Duodenal mucosa (tissue), 2 donors: ENCODE results near the gene TSPAN11.

ENCODE experiments used
- H3K27ac ChIP-seq: one replicate; pipeline ENCODE4 v1.7.0; 2013; ENCODE audit warnings: low read depth, low read length
- H3K27me3 ChIP-seq, 2 donors: one replicate each; pipeline ENCODE4 v1.7.0; 2013; ENCODE audit warnings: low read length in 2 of 2, control low read depth in 1 of 2; ENCODE audit not compliant: insufficient read depth in 2 of 2, control insufficient read depth in 1 of 2
- H3K36me3 ChIP-seq, 2 donors: one replicate each; pipeline ENCODE4 v1.7.0; 2013; ENCODE audit warnings: low read length in 2 of 2, control low read depth in 1 of 2; ENCODE audit not compliant: insufficient read depth in 2 of 2, control insufficient read depth in 1 of 2
- H3K4me1 ChIP-seq, 2 donors: one replicate each; pipeline ENCODE4 v1.7.0; 2013; ENCODE audit warnings: low read length in 2 of 2, control low read depth in 1 of 2; ENCODE audit not compliant: insufficient read depth in 2 of 2, control insufficient read depth in 1 of 2
- H3K4me3 ChIP-seq, 2 donors: one replicate each; pipeline ENCODE4 v1.7.0; 2013; ENCODE audit warnings: low read length in 2 of 2, low read depth in 1 of 2
- H3K9ac ChIP-seq, 2 donors: one replicate each; pipeline ENCODE4 v1.7.0; 2013; ENCODE audit warnings: low read length in 2 of 2, low read depth in 1 of 2
- H3K9me3 ChIP-seq, 2 donors: one replicate each; pipeline ENCODE4 v1.7.0; 2013; ENCODE audit warnings: low read length in 2 of 2, control low read depth in 1 of 2; ENCODE audit not compliant: control insufficient read depth in 1 of 2

TSPAN11 gene

DNA sequence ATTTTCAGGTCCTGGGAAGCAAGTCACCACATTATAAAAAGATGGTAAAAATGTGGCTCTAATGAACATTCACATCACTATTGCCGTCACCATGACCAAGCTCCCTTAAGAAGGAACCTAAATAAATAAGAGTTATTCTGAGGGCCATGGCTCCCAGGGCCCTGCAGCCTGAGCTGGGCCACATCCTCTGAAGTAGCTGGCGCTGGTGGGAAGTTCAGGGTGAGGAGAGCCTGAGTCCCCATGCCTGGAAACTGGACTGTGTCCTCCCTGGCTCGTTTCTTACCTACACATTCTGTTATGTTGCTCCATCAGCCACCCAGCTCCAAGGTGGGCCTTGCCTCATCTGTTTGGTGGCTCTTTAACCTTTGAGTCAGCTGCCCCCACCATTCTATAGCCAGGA, 42.5 kb downstream of the TSPAN11 start:
- peaks cover 0 to 6% of the 10 kb centered on the region in 2 donors for H3K4me1 ChIP-seq
- no peak overlapping the region for H3K4me3 ChIP-seq
- no peaks in the 10 kb centered on the region for H3K27me3 ChIP-seq
- H3K36me3 ChIP-seq = no peaks in the 10 kb centered on the region
- no peak overlapping the region for H3K9ac ChIP-seq
- H3K27ac ChIP-seq = no peak overlapping the region
- no peaks in the 10 kb centered on the region for H3K9me3 ChIP-seq

- Histone ChIP-seq H3K36me3 (no peaks in the 10 kb centered on the region), H3K9me3 (no peaks in the 10 kb centered on the region), H3K27ac (no peak overlapping the region), H3K4me3 (no peak overlapping the region), H3K9ac (no peak overlapping the region), H3K4me1 (peaks cover 0 to 6% of the 10 kb centered on the region in 2 donors), H3K27me3 (peaks cover 0 to 4% of the 10 kb centered on the region in 2 donors)
Measured at GRCh38 chr12:30969606-30970395, 43.3 kb downstream of the TSPAN11 start.

DNA sequence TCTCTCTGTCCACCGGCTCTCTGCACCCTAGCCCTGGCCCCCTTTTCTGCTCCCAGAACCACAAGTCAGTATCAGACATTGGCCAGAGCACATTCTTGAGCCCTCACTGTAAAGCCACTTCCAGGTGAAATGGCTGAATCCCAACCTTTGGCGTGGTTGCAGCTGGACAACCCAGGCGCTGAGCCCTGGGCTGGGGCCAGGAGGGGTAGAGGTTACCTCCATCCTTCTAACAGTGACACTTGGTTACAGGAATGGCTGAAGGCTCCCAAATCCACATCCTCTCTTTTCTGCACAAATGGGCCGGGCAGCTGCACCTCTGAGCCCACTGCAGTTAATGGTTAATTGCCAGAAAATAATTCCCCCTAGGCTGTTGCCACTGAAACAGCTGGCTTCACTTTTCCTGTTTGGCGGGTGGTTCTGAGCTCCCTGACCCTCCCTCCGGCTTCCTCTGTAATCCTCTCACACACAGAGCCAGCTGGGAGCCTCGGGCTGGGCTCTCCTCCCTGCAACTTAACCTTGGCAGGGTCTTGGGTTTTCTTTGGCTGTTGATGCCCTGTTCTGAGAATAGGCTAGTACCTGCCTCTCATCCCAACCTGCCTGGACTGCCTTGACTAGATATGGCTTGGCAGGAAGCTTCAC, 44.1 kb downstream of the TSPAN11 start:
- no peak overlapping the region for H3K9ac ChIP-seq
- H3K9me3 ChIP-seq = no peaks in the 10 kb centered on the region
- peaks cover 0 to 6% of the 10 kb centered on the region in 2 donors for H3K4me1 ChIP-seq
- peaks cover 0 to 5% of the 10 kb centered on the region in 2 donors for H3K27me3 ChIP-seq
- H3K4me3 ChIP-seq = no peak overlapping the region
- H3K36me3 ChIP-seq = no peaks in the 10 kb centered on the region
- H3K27ac ChIP-seq = no peak overlapping the region

DNA sequence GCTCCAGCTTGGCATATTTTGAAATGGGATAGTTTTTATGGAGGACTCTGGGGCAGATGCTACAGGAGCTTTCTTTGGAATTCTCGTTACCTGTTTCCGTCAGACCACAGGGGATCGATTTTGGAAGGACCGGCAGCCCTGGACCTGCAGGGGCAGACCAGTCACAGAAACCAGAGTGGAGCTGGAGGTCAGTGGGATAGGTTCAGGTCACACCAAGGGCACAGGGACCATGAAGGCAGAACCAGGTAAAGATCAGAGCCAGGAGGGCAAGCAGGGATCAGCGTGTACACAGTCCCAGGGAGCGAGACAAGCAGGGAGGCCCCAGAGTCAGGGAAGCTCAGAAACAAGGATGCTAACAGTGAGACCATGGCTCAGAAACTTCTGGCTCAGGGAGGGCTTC, 45.5 kb downstream of the TSPAN11 start:
- no peak overlapping the region for H3K9ac ChIP-seq
- H3K4me1 ChIP-seq = peaks cover 0 to 6% of the 10 kb centered on the region in 2 donors
- no peak overlapping the region for H3K27ac ChIP-seq
- H3K4me3 ChIP-seq = no peak overlapping the region
- H3K27me3 ChIP-seq = peaks cover 0 to 5% of the 10 kb centered on the region in 2 donors
- no peaks in the 10 kb centered on the region for H3K36me3 ChIP-seq
- no peaks in the 10 kb centered on the region for H3K9me3 ChIP-seq

DNA sequence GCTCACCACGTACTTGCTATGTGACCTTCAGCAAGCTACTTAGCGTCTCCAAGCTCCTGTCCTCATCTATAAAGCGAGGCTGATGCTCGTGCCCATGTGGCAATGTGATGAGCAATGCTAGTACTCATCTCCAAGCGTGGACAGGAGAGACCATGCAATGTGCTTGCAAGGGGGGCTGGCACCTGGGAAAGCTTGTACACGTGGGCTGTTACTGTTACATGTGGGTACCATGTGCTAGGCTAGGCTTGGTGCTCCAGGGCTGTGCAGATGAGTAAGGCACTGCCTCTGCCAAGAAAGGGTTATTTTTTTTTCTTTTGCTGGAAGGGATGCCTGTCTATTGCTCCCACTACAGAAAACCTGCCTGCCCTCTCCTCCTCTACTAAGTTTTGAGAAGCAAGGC, 46.6 kb downstream of the TSPAN11 start:
- H3K4me3 ChIP-seq = no peak overlapping the region
- H3K9me3 ChIP-seq = no peaks in the 10 kb centered on the region
- H3K4me1 ChIP-seq = peaks cover 0 to 6% of the 10 kb centered on the region in 2 donors
- H3K27me3 ChIP-seq = peaks cover 0 to 5% of the 10 kb centered on the region in 2 donors
- H3K27ac ChIP-seq = no peak overlapping the region
- no peaks in the 10 kb centered on the region for H3K36me3 ChIP-seq
- H3K9ac ChIP-seq = no peak overlapping the region

- Histone ChIP-seq H3K9ac (no peak overlapping the region), H3K4me3 (no peak overlapping the region), H3K27me3 (peaks cover 0 to 5% of the 10 kb centered on the region in 2 donors), H3K9me3 (no peaks in the 10 kb centered on the region), H3K27ac (no peak overlapping the region), H3K4me1 (peaks cover 0 to 6% of the 10 kb centered on the region in 2 donors), H3K36me3 (no peaks in the 10 kb centered on the region)
Measured at GRCh38 chr12:30973830-30974229, 47.3 kb downstream of the TSPAN11 start.

DNA sequence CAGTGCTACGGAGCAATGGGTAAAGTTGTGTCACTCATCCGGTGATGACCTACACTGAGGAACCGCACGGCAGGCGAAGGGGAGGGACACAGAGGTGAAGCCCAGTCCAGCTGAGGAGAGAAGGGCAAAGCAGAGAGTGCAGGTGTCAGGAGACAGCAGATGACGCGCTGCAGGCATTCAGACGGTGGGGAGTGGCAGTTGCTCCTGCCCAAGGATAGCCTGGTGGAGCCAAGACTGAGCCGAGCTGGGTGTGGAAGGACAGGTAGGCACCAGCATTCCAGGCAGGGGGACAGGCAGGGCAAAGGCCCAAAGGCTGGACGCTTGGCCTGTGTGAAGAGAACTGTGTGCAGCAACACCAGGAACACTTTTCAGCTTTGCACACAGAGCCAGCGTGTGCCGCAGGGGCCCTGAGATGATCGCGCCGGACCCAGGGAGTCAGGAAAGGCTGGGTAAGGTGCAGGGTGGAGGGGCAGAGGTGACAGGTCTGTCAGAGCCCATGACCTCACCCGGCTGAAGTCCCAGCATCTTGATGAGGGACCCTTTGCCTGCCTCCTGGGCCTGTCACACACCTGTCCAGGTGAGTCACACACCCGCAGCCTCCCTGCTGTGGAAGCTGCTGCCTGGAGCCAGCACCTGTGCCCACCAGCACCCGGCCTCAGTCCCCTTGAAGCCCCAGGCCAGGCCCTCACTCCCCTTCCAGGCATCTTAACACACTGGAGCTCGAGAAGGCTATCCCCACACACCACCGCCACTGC, 48.4 kb downstream of the TSPAN11 start:
- H3K9ac ChIP-seq = no peak overlapping the region
- no peak overlapping the region for H3K4me3 ChIP-seq
- H3K36me3 ChIP-seq = no peaks in the 10 kb centered on the region
- peaks cover 0 to 5% of the 10 kb centered on the region in 2 donors for H3K27me3 ChIP-seq
- no peaks in the 10 kb centered on the region for H3K9me3 ChIP-seq
- peaks cover 0 to 6% of the 10 kb centered on the region in 2 donors for H3K4me1 ChIP-seq
- H3K27ac ChIP-seq = no peak overlapping the region

GRCh38 chr12:30975581-30975980, 49.0 kb downstream of the TSPAN11 start:
- no peak overlapping the region for H3K4me3 ChIP-seq
- peaks cover 0 to 5% of the 10 kb centered on the region in 2 donors for H3K27me3 ChIP-seq
- H3K9me3 ChIP-seq = no peaks in the 10 kb centered on the region
- peaks cover 0 to 3% of the 10 kb centered on the region in 2 donors for H3K4me1 ChIP-seq
- no peak overlapping the region for H3K27ac ChIP-seq
- H3K9ac ChIP-seq = no peak overlapping the region
- H3K36me3 ChIP-seq = no peaks in the 10 kb centered on the region

DNA sequence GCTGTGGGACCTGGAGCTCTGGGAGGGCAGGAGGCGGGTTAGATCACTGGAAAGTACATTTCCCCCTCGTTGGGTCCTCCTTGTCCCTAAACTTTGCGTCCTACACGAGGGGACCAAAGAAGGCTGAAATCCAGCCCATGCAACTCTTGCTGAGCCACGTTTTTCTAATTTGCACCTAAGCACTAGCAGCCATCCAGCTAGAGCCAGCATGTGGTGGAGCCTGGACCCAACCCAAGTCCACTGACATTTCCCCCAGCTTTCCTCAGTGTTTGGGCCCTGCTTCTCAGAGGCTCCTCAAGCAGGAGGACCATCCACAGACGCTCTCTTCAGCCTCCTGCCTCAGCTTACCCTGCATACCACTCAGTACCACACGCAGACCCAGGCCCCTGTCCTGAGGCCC, 49.7 kb downstream of the TSPAN11 start:
- Histone ChIP-seq H3K27ac (no peak overlapping the region), H3K36me3 (no peaks in the 10 kb centered on the region), H3K4me3 (no peak overlapping the region), H3K4me1 (no peaks in the 10 kb centered on the region), H3K9me3 (no peaks in the 10 kb centered on the region), H3K27me3 (peaks cover 0 to 5% of the 10 kb centered on the region in 2 donors), H3K9ac (no peak overlapping the region)

- Histone ChIP-seq H3K9ac (no peak overlapping the region), H3K9me3 (no peaks in the 10 kb centered on the region), H3K27me3 (peaks cover 0 to 5% of the 10 kb centered on the region in 2 donors), H3K4me1 (no peaks in the 10 kb centered on the region), H3K4me3 (no peak overlapping the region), H3K27ac (no peak overlapping the region), H3K36me3 (no peaks in the 10 kb centered on the region)
Measured at GRCh38 chr12:30977124-30977523, 50.6 kb downstream of the TSPAN11 start.
